Endodermal cell (in vitro differentiated cells): ENCODE data around the gene RNGTT. TPM values are rescaled to one million over a fixed set of nuclear protein-coding genes. Genes with fewer than 3 reads are reported as not detected.

Experiments used
- DNase-seq: peaks from one replicate; pipeline ENCODE4 v3.0.0-alpha.2; 2017
- H3K27ac ChIP-seq: 2 replicates; pipeline ENCODE4 v1.5.1; 2013; ENCODE audit warnings: mild to moderate bottlenecking, low read depth, low read length, moderate library complexity
- H3K27me3 ChIP-seq: 2 replicates; pipeline ENCODE4 v1.6.1; 2013; ENCODE audit warnings: mild to moderate bottlenecking, low read length, moderate library complexity; ENCODE audit not compliant: insufficient read depth, control insufficient read depth, poor library complexity, severe bottlenecking
- H3K36me3 ChIP-seq: 2 replicates; pipeline ENCODE4 v1.7.0; 2013; ENCODE audit warnings: mild to moderate bottlenecking, low read length, moderate library complexity; ENCODE audit not compliant: control insufficient read depth, insufficient read depth
- H3K4me1 ChIP-seq: one replicate; pipeline ENCODE4 v1.7.0; 2013; ENCODE audit warnings: low read length; ENCODE audit not compliant: control insufficient read depth, insufficient read depth
- H3K4me3 ChIP-seq: 2 replicates; pipeline ENCODE4 v1.5.1; 2013; ENCODE audit warnings: mild to moderate bottlenecking, low read length, moderate library complexity
- H3K9ac ChIP-seq: 2 replicates; pipeline ENCODE4 v1.6.1; 2013; ENCODE audit warnings: mild to moderate bottlenecking, low read length, moderate library complexity; ENCODE audit not compliant: poor library complexity, severe bottlenecking; ENCODE audit errors: extremely low read depth
- H3K9me3 ChIP-seq: 2 replicates; pipeline ENCODE4 v1.6.1; 2013; ENCODE audit warnings: mild to moderate bottlenecking, low read length, moderate library complexity; ENCODE audit not compliant: control insufficient read depth
- H3K27ac Mint-ChIP-seq: 2 replicates; pipeline ENCODE4 v1.8.0; 2020; ENCODE audit warnings: mixed read lengths
- H3K27me3 Mint-ChIP-seq: 2 replicates; pipeline ENCODE4 v1.8.0; 2021; ENCODE audit warnings: mild to moderate bottlenecking, mixed read lengths; ENCODE audit not compliant: insufficient read depth
- H3K36me3 Mint-ChIP-seq: 2 replicates; pipeline ENCODE4 v1.8.0; 2020; ENCODE audit warnings: low read depth, mixed read lengths
- H3K4me1 Mint-ChIP-seq: 2 replicates; pipeline ENCODE4 v1.8.0; 2020; ENCODE audit warnings: mixed read lengths
- H3K4me3 Mint-ChIP-seq: 2 replicates; pipeline ENCODE4 v1.8.0; 2020; ENCODE audit warnings: mild to moderate bottlenecking, moderate library complexity, mixed read lengths
- H3K9me3 Mint-ChIP-seq: 2 replicates; pipeline ENCODE4 v1.8.0; 2020; ENCODE audit warnings: mild to moderate bottlenecking, mixed read lengths
- WGBS, 2 experiments: methylation state at CpG; one replicate each; pipeline versions ENCODE4 v1.1.5 to v1.1.7; 2013; ENCODE audit warnings: missing lambda C conversion rate in 2 of 2, mixed read lengths in 1 of 2; ENCODE audit not compliant: insufficient coverage in 1 of 2, insufficient read length in 1 of 2; 5-methylcytosine and 5-hydroxymethylcytosine counted together
- total RNA-seq, 2 donors: library from RNA; stranded (reverse); fragmentation: NEBNext Ultra II Directional in 1 of 2; extraction: Animal tissue kit (Norgen Biotek cat#: 25700) in 1 of 2; gene quantifications; 2 replicates in 1 of 2; 3 replicates in 1 of 2; pipeline ENCODE4 v1.2.1, GENCODE V29; 2021
- TF ChIP-seq, protein P1 (sequence below): fragments of 200-600 bp; sonication (generic); conservative IDR thresholded peaks from 2 replicates; pipeline ENCODE4 v1.5.0; 2021; ENCODE audit warnings: antibody characterized with exemption, mild to moderate bottlenecking

RNGTT gene
- total RNA-seq, 2 donors from 2014 or later, result 21.5 to 28.7 TPM

- Histone ChIP-seq H3K27ac (no peak overlapping the region), H3K9ac (no peak overlapping the region), H3K27me3 (no peaks in the 10 kb centered on the region), H3K4me1 (no peaks in the 10 kb centered on the region), H3K36me3 (peaks cover 4% of the 10 kb centered on the region), H3K9me3 (no peaks in the 10 kb centered on the region), H3K4me3 (no peak overlapping the region)
- Mint-ChIP-seq H3K9me3 (no peaks in the 10 kb centered on the region), H3K4me3 (no peak overlapping the region), H3K36me3 (no peaks in the 10 kb centered on the region), H3K27me3 (no peaks in the 10 kb centered on the region), H3K4me1 (peaks cover 4% of the 10 kb centered on the region), H3K27ac (no peak overlapping the region)
- WGBS, 2 experiments, result 96 to 100% methylated on average over 1 to 2 of the region's 2 CpGs
- no peak for DNase-seq
- TF ChIP-seq, protein P1, sequence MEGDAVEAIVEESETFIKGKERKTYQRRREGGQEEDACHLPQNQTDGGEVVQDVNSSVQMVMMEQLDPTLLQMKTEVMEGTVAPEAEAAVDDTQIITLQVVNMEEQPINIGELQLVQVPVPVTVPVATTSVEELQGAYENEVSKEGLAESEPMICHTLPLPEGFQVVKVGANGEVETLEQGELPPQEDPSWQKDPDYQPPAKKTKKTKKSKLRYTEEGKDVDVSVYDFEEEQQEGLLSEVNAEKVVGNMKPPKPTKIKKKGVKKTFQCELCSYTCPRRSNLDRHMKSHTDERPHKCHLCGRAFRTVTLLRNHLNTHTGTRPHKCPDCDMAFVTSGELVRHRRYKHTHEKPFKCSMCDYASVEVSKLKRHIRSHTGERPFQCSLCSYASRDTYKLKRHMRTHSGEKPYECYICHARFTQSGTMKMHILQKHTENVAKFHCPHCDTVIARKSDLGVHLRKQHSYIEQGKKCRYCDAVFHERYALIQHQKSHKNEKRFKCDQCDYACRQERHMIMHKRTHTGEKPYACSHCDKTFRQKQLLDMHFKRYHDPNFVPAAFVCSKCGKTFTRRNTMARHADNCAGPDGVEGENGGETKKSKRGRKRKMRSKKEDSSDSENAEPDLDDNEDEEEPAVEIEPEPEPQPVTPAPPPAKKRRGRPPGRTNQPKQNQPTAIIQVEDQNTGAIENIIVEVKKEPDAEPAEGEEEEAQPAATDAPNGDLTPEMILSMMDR, result no peak
These were observed 215.3 kb downstream of the RNGTT start for GRCh38 chr6:88748141-88748540.

DNA sequence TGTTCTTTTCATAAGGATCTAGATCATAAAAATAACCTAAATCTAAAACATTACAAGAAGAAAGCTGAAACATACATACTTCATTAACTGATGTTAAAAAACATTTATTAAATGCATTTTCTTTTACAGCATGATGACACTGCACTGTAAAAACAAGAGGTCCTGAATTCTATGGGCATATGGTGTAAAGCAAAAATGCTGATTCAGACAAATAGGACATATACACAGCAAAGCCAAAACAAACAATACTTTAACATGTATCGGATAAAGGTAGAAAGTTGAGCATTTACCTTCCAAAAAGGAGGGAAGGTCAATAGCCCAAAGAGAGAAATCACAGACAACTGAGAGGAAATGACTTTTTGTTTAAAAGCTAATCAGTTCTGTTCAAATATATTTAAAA, 221.5 kb downstream of the RNGTT start:
- no peak for DNase-seq
- H3K9ac ChIP-seq, result no peak overlapping the region
- no peak overlapping the region for H3K27ac Mint-ChIP-seq
- peaks cover 25% of the 10 kb centered on the region for H3K4me1 Mint-ChIP-seq
- H3K36me3 Mint-ChIP-seq, result peaks cover 15% of the 10 kb centered on the region
- no peak overlapping the region for H3K27ac ChIP-seq
- no peaks in the 10 kb centered on the region for H3K27me3 ChIP-seq
- WGBS, 2 experiments, result 100% methylated on average over 1 of the region's 1 CpG; no CpG with 5 or more reads in 1 of the 2 experiments
- no peak overlapping the region for H3K4me3 Mint-ChIP-seq
- no peak overlapping the region for H3K4me3 ChIP-seq
- peaks cover 3% of the 10 kb centered on the region for H3K9me3 Mint-ChIP-seq
- TF ChIP-seq, protein P1, result no peak
- H3K4me1 ChIP-seq, result no peaks in the 10 kb centered on the region
- H3K36me3 ChIP-seq, result no peaks in the 10 kb centered on the region
- H3K27me3 Mint-ChIP-seq, result no peaks in the 10 kb centered on the region
- H3K9me3 ChIP-seq, result no peaks in the 10 kb centered on the region

GRCh38 chr6:88741071-88741470, 222.3 kb downstream of the RNGTT start:
- no peak overlapping the region for H3K9ac ChIP-seq
- H3K27ac ChIP-seq, result no peak overlapping the region
- no peak overlapping the region for H3K4me3 Mint-ChIP-seq
- no peak for DNase-seq
- TF ChIP-seq, protein P1, result no peak
- H3K36me3 Mint-ChIP-seq, result peaks cover 24% of the 10 kb centered on the region
- peaks cover 3% of the 10 kb centered on the region for H3K9me3 Mint-ChIP-seq
- H3K27me3 ChIP-seq, result no peaks in the 10 kb centered on the region
- no peaks in the 10 kb centered on the region for H3K27me3 Mint-ChIP-seq
- H3K4me1 Mint-ChIP-seq, result peaks cover 26% of the 10 kb centered on the region
- 93 to 98% methylated on average over 7 of the region's 7 CpGs for WGBS, 2 experiments
- H3K36me3 ChIP-seq, result peaks cover 7% of the 10 kb centered on the region
- H3K4me1 ChIP-seq, result no peaks in the 10 kb centered on the region
- no peak overlapping the region for H3K27ac Mint-ChIP-seq
- H3K4me3 ChIP-seq, result no peak overlapping the region
- no peaks in the 10 kb centered on the region for H3K9me3 ChIP-seq
